Activated effector memory CD4-positive, alpha-beta T cell treated with anti-CD3 and anti-CD28 coated beads, Interleukin-2, amount 50 U/mL, for 16 hours (primary cell): Measurements from ENCODE around the gene DNHD1.

Source experiments
- DNase-seq: peaks from one replicate; pipeline ENCODE4 v3.0.0-alpha.2; 2020

Gene DNHD1

DNA sequence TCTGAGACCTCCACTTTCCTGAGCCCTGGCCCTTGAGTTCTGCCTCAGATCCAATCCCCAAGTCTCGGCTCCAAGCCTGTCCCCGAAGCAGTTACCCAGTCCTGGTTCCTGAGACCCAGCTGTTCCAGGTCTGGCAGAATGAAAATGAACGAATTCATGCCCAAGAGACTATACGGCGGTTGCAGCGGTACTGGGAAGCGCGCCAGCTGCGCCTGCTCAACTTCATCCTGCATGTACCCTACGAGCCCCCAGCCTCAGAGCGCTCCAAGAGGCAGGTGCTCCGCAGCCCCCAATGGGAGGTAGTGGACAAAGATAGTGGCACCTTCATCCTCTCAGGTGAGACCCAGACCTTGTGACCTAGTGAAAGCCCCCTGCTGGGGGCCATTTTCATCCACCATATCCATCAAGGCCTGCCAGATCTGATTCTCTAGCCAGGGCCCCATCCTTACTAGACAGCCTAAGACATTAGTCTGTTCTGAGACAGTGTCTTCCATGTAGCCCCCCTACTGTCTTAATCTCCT, 42.7 kb downstream of the DNHD1 start:
- no peak for DNase-seq

DNA sequence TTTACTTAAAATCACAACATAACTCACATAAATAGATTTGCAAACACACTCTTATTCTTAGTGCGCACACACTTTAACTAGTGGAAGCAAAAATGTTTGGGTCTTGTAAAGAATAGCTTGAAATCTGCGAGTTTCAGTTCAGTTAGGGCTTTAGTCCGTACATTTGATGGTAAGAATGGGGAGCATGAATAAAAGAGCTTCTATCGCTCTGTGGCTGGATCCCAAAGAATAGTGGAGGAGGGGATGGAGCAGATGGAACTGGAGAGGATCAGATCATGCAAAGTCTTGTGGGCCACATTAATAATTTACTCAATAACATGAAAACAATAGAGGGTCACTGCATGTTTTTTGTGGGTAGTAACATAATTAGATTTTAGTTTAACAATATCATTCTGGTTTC, 44.3 kb downstream of the DNHD1 start:
- DNase-seq, result no peak

DNA sequence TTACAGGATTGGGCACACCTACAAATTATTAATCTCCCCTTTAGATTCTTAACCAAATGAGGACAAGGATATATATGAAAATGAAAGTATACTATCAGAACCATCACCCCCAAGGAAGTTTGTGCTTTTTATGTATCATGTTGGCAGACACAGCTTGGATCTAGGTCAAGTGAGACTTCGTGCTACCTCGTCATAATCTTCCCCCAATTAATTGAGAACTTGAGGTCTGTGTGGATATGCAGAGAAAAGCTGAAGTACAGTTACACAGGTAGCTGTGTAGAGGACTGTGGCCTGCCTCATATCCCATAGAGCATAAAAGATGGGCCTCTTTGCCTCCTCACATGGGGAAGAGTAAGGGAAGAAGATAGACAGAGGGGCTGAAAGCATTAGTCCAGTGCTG, 45.6 kb downstream of the DNHD1 start:
- no peak for DNase-seq

DNA sequence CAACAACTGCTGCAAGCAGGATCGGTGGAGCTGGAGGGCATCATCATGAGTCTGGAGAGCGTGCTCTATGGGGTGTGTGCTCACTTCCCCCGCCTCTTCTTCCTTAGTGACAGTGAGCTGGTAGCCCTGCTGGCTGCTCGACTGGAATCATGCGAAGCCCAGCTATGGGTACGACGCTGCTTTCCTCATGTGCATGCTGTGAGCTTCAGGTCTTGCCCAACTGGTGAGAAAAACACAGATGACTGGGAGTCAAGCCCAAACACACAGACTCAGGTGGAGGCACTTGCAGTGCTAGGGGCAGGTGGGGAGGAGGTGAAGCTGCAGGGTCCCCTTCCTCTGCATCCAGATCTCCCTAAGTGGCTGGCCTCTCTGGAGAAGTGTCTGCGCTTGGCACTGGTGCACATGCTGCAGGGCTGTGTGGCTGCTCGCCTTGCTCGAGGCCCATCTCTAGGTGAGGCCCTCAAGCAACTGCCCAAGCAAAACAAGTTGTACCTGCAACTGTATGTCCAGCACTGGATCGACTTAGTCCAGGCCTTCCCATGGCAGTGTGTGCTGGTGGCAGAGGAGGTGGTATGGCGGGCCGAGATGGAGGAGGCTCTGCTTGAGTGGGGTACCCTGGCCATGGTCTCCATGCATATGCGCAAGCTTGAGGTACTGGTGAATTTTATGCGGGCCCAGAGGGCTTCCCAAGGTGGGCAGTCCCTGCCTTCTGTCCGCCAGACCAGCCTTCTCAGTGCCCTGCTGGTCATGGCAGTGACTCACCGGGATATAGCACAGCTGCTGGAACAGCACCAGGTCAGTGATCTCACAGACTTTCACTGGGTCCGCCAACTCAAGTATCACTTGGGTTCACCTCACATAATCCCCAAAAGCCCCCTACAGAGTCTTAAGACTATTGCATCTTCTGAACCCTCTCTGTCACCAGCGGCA, 48.1 kb downstream of the DNHD1 start:
- DNase-seq, result no peak

DNA sequence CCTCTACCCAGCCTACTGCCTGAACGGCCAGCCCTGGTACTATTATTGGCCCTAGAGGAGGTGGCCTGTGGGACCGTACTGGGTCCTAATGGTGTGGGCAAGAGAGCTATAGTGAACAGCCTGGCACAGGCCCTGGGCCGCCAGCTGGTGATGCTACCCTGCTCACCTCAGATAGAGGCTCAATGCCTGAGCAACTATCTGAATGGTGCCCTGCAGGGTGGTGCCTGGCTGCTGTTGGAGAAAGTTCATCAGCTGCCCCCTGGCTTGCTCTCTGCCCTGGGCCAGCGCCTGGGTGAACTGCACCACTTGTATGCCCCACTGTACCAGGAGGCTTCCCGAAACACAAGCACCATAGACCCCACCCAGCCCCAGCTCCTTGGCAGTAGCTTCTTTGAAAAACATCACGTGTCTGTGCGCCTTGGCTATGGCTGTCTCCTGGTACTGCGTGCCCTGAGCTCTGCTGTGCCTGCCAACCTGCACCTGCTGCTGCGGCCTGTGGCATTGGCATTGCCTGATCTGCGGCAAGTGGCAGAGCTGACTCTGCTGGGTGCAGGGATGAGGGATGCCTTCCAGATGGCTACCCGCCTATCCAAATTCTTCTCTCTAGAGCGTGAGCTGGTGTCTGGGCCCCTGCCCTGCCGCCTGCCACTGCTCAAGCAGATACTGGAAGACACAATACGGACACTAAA, 49.0 kb downstream of the DNHD1 start:
- no peak for DNase-seq

DNA sequence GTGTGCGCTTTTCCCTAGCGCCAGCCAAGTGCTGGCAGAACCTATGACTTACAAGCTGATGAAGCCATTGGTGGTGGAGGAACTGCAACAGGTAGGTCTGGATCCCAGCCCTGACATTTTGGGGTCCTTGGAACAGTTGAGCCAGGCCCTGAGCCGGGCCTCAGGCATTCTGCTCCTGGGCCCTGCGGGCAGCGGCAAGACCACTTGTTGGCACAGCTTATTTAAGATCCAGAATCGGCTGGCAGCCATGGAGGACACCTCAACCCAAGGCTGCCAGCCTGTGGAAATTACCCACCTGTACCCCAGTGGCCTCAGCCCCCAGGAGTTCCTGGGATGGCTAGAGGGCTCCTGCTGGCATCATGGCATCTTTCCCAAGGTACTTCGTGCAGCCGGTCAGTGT, 49.7 kb downstream of the DNHD1 start:
- no peak for DNase-seq

DNA sequence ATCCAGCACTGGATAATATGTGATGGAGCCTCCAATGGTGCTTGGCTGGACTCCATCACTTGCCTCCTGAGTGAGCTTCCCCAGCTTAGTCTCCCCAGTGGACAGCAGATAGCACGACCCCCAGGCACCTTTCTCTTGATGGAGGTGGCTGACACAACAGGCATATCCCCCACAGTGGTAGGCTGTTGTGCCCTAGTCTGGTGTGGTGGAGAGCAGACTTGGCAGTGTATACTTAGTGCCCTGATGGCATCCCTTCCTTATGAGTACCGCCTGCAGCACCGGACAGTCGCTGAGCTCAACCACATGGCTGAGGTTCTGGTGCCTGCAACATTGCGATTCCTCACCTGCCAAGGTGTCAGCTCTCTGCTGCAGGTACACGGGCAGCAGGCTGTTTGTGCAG, 50.1 kb downstream of the DNHD1 start:
- no peak for DNase-seq

DNA sequence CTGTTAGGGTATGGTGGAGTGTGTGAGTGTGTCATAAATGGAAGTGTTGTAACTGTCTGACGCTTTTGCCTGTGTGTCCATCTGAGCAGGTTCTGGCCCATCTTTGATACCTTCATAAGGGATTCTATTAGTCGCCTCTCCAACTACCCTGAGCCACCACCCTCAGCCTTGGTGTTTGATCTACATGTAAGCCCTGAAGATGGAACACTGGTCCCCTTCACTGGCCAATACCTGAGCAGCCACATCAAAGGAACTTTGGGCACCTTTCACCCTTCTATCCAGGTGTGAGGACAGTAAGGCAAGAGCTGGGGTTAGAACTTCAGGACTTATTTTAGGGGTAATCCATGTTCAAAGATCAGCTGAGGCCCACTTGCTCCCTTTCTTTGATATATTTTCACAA, 51.0 kb downstream of the DNHD1 start:
- DNase-seq, result no peak

DNA sequence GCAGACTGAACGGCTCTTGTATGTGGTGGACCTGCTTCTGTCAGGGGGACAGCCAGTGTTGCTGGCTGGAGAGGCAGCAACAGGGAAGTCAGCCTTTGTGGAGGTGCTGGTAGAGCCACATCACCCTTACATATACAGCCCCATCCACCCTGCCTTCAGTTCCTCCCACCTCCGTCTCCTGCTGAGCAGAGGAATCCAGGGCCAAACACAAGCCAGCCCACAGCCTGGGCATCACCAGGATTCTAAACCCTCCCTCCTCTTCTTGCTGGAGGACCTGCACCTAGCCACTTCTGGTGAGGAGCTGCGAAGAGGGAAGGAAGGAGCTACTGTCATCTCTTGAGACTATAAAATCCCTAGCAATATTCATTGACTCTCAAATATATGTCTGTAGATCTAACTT, 51.6 kb downstream of the DNHD1 start:
- DNase-seq, result no peak

DNA sequence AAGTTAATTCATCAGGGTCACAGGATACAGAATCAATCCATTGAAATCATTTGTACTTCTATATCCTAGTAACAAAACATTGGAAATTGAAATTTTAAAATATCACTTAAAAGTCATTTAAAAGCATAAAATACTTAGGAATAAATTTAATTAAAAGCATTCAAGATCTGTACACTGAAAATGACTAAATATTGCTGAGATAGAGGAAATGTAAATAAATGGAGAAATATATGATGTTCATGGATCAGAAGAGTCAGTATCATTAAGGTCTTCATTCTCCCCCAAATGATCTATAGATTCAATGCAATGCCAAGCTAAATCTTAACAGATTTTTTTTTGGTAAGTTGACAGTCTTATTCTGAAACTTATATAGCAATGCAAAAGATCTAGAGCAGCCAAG, 56.6 kb downstream of the DNHD1 start:
- DNase-seq, result no peak

DNA sequence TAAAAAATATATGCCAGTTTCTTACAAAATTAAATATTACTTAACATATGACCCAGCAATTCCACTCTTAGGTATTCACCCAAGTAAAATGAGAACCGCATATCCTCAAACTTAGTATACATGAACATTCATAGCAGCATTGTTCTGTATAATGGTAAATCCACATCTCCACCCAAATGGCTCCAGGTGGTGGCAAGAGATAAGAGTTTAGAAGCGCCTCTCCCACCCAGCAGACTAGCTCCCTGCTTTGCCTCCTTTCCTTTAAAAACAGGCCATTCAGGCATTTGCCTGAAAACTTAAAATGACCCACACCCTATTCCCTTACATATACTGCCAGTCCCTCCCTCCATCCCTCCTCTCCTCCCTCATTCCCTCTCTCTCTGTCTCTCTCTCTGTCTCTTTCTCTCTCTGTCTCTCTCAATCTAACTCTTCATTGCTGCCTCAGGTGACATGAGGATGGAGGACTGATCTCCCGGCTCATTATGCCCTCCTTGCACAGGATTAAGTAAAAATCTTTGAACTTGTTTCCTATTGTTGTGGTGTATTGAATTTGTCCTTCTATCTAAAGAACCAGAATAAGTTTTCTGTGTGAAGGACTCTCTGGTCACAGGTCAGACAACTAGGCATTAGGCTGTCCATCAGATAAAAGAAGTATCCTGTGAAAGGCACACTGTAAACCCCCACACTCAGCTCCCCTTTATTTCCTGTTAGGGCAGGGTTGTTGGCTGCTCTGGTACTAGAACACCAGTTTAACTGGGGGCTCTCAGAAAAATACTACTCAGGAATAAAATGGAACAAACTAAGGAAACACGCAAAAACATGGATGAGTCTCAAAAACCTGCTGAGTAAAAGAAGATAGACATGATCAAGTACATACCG, 58.0 kb downstream of the DNHD1 start:
- DNase-seq, result no peak

DNA sequence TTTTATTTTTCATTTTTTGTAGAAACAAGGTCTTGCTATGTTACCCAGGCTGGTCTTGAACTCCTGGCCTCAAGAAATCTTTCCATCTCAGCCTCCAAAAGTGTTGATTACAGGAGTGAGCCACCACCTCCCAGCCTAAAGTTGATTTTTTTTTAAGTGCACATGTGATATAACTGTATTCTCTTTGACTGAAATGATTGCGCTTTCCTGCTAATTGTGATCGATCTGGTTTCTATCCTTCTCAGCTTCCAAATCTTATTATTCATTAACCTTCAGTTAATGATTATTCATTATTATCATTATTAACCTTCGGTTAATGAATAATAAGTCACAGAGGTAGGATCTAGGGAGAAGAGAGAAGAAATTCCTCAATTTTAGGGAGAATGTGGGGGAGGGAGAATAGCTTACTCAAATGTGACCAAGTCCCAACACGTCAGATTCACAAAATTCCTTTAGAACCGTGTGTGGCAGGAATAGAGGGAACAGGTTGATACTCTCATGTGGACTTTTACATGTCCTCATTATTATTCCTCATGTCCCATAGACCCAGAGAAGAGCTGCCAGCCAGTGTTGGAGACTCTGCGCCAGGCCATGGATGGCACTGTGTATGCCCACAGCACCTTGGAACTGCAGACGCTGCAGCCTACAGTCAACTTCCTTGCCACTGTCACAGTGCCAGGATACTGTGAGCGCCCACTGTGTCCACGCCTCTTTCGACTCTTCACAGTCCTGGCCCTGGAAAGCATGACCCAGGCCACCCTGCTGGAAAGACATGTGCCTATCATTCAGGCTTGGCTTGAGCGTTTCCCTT, 59.3 kb downstream of the DNHD1 start:
- DNase-seq, result no peak

DNA sequence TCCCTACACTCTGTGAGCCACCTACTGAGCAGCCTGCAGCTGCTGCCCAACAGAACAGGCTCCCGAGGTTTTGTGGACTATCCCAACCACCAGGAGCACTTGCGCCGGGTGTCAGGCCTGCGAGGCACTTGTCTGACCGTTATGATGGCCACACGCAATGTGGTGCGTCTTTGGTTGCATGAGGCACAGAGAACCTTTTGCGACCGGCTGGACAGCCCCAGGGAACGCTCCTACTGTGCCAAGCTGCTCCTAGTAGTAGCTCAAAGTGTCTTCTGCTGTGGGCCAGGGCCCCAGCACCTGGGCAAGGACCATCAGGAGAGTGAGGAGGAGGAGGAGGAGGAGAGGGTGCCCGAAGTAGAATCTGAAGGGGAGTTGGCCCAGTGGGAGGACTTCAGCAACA, 60.0 kb downstream of the DNHD1 start:
- DNase-seq, result no peak

DNA sequence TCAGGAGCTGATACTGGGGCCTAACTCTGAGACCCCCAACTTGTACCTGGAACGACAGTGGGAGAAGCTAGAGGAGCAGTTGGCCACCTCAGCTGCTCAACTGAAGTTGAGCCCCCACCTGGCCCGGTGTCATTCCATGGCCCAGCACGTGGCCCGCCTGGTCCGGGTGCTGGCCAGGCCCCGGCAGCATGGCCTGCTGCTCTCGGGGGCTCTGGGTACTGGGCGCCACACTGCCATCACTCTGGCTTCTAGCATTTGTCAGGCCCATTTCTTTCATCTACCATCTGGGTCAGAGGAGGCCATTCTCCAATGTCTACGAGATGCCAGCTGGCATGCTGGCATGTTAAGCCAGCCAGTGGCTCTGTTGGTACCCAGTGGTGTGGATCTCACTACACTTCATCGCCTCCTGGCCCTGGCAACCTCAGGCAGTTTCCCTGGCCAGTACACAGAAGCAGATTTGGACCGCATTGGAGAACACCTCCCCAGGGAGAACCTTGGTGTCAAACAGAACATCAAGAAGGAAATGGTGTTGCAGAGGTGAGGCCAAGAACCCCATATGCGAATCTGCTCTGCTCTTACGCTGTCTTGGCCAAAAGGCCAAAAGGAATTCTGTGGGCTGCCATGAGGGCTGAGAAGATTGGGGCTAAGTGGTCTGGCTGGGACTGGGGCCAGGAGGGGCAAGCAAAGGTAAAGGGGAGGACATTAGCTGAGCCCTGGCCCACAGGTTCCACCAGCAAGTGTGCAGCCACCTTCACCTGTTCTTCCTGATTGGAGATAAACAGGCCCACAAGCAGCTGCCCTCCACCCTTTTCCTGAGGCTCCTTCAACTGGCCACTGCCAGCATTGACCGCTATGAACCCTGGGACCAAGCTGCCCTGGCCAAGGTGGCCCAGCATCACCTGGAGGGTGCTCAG, 60.9 kb downstream of the DNHD1 start:
- no peak for DNase-seq

DNA sequence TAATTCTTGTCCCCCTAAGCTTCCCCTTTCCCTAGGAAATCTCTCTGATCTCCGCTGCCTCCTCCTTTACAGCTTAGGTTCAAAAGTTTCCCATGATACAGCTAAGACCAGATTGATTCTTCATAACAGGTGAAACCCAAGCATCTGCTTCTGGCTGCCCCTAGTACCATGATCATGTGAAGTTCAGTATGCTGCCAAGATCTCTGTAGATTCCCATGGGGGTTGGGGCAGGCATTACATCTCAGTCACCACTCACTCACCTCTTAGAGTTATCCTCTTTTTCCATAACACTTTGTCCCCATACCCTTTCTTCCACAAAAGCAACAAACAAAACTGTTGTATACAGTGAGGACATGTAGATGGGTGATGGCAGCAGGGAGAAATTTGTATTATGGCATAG, 62.3 kb downstream of the DNHD1 start:
- DNase-seq, result no peak

DNA sequence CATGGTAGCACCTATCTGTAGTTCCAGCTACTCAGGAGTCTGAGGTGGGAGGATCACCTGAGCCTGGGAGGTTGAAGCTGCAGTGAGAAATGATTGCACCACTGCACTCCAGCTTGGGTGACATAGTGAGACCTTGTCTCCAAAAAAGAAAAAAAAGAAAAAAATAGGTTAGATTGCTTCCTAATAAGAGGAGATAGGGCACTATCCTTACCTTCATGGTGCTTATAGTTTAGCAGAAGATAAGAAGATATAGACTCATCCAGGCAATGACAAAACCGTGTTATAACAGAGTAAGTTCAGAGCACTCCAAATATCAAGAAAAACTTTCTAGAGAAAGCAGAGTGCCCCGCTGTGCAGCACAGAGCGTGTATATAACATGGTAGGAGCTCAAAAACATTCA, 64.2 kb downstream of the DNHD1 start:
- DNase-seq, result no peak

DNA sequence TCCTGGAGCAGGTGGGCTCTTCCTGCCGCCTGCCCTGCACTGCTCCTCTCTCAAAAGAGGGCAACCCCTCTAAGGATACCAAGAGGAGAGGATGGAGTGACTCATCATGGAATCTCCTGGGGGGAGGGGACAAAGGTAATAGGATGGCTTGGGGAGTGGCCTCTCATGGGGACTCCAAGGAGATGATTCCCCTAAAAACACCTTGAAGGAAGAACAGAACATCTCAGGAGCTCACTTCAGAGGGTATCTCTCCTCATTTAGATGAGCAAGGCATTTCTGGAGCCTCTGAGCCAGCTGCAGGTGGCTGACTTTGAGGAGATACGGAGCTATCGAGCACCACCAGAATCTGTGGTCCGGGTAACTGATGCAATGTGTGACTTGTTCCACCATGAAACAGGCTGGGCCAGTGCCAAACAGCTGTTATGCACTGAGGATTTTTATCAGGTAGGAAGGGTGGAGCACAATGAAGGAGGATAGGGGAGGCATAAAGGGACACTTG, 66.1 kb downstream of the DNHD1 start:
- no peak for DNase-seq

DNA sequence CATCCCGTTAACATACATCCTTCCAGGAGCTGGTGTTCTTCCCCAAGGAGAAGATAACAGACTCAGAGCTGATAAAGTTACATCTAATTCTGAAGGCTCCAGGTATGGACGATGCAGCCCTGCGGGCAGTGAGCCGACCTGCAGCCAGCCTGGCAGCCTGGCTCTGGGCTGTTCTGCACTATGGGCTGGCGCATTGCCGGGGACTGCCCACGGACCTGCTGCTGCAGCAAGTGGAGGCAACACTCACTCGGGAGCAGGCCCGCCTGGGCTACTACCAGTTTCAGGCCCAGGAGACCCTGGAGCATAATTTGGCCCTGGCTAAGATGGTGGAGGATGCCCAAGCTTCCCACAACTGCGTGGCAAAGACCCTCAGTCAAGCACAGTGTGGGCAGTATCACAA, 66.6 kb downstream of the DNHD1 start:
- no peak for DNase-seq

DNA sequence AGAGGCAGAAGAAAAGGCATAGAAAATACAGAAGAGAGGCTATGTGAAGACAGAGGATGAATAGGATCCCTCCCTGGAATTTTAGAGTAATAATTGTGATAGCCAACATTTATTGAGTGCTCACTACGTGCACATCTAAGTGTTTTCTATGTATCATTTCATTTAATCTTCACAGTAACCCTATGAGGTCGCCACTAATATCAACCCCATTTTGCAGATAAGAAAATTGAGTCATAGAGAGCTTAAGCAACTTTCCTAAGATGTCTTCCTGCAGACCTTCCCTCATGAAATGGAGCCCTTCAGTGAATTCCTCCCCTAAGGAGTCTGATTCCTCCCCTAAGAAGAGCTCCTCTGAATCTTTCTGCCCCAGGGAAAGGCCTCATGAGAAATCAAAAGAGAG, 68.2 kb downstream of the DNHD1 start:
- DNase-seq, result no peak

DNA sequence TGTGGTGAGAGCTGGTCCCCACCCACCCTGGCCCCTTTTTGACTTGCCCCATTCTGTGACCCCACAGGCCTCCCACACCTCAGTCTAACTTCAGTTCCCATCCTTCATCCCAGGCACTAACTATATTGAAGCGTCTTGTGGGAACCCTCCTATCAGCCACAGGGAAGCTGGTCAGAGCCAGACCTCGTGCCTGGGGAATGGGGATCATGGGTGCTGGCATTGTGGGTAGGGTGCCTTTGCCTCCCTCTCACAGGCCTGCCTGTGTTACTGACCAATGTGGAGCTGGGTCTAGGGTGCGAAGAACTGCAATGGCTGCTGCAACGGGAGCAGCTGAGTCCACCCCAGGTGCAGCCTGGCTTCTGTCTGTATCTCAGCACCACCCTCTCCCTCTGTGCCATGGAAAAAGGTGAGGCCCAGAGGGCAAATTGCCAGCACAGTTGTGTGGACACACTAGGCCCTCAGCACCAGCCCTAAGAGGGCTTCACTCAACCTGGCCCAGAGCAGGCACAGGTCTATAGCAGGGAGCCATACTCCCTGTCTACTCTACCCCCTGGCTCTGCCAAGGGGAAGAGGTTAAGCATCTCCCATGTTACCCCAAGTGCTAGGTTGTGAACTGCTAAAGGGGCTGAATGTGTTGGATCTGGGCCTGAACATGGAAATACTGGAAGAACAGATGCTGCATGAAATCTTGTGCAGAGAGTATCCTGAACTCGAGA, 69.1 kb downstream of the DNHD1 start:
- no peak for DNase-seq
